Activated CD8-positive, alpha-beta memory T cell treated with anti-CD3 and anti-CD28 coated beads, Interleukin-2, amount 10 ng/mL, durations not matched to agents 7 days and 5 days (primary cell): Measurements from ENCODE around the gene GCLC. TPM values are rescaled to one million over a fixed set of nuclear protein-coding genes. Genes with fewer than 3 reads are reported as not detected.

ENCODE experiments used
- ATAC-seq: fragments of 150-1000 bp; cut with Tn5 transposase; one replicate; pipeline ENCODE4 v1.10.0; 2021; ENCODE audit warnings: moderate library complexity
- CTCF ChIA-PET: fragments of 350-600 bp; sonication (Branson Sonifier 250); formaldehyde crosslinking; loops from one replicate; lab custom pipeline; 2021; ENCODE audit warnings: antibody characterized with exemption; lab: Charles Lee
- DNase-seq: peaks from one replicate; pipeline ENCODE4 v3.0.0-alpha.2; 2020
- H3K27ac Mint-ChIP-seq: one replicate; pipeline ENCODE4 v1.8.0; 2021; ENCODE audit warnings: mild to moderate bottlenecking, mixed read lengths
- H3K27me3 Mint-ChIP-seq: one replicate; pipeline ENCODE4 v1.8.0; 2021; ENCODE audit warnings: mixed read lengths
- H3K36me3 Mint-ChIP-seq: one replicate; pipeline ENCODE4 v1.8.0; 2021; ENCODE audit warnings: mild to moderate bottlenecking, mixed read lengths
- H3K4me1 Mint-ChIP-seq: one replicate; pipeline ENCODE4 v1.8.0; 2021; ENCODE audit warnings: mixed read lengths
- H3K4me3 Mint-ChIP-seq: one replicate; pipeline ENCODE4 v1.8.0; 2021; ENCODE audit warnings: mild to moderate bottlenecking, moderate library complexity, mixed read lengths
- H3K9me3 Mint-ChIP-seq: one replicate; pipeline ENCODE4 v1.8.0; 2022; ENCODE audit warnings: low read depth, mixed read lengths
- total RNA-seq, 2 experiments: library from RNA; stranded (reverse); gene quantifications; one replicate each; pipeline ENCODE4 v1.2.3, GENCODE V29; 2021

Gene GCLC
- total RNA-seq, 2 experiments from 2014 or later = 33.7 to 36.3 TPM

DNA sequence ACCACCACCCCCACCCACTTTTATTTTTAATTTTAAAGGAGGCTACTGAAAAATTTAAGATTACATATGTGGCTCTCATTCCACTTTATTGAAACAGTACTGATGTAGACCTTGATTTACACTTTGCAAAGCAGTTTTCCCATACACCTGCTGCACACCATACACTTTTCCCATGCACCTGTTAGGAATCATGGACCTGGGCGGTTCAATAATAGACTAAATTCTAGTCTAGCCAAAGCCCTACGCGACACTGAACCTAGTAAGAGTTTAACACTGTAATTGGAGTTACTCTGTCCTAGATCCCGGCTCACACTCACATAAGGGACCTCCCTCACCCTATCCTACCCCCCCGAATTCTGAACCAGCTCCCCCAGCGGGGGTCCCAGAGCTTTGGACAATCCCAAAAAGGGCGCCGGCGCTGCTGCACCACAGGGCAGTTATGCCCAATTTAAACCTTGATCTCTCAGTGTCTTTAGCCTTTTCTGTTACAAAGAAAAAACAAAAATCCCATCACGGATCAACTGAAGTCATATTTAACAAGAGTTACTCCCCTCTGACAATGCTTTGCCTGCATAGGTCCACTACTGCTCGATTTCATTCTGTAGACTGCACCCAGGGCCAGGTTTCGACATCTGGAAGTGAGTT lies 2.4 kb upstream of the GCLC start:
- H3K4me1 Mint-ChIP-seq = peaks cover 46% of the 10 kb centered on the region
- peaks cover 3% of the 10 kb centered on the region for H3K9me3 Mint-ChIP-seq
- CTCF ChIA-PET = interaction anchor here (1.0 to 2.7 kb wide), 8 partner anchors 54 to 248 kb away, joined by 3 to 25 read pairs (median 6); partner anchors contain the start of gene LRRC1
- DNase-seq (no peak), ATAC-seq (no peak)
- peak overlapping the region; percentile 54 for H3K27ac Mint-ChIP-seq
- H3K27me3 Mint-ChIP-seq = peaks cover 13% of the 10 kb centered on the region
- peaks cover 9% of the 10 kb centered on the region for H3K36me3 Mint-ChIP-seq
- peak overlapping the region; percentile 77 for H3K4me3 Mint-ChIP-seq

DNA sequence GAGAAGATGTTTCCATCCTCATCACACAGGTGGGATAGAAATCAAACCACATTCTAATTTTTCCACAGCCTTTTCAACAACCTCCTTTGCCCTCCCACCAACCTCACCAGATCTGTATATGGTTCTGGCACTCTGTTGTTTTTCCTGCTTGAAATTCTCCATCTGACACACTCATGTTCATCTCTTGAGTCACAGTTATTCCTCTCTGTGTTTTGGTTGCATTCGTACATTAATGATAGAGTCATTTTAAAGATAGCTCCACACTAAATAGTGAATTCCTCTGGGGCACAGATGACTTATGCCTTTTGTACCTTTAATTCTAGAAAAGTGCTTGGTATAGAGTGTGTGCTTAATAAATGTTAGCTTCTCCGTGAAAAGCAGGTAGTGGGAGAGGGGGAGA lies 1.4 kb upstream of the GCLC start:
- no peak for ATAC-seq
- DNase-seq = no peak
- H3K4me1 Mint-ChIP-seq = peaks cover 54% of the 10 kb centered on the region
- CTCF ChIA-PET = interaction anchor here (0.9 kb wide), 1 partner anchor 105 kb away, joined by 4 read pairs; no protein-coding TSS in a partner anchor
- H3K9me3 Mint-ChIP-seq = peaks cover 3% of the 10 kb centered on the region
- H3K27me3 Mint-ChIP-seq = peaks cover 13% of the 10 kb centered on the region
- H3K4me3 Mint-ChIP-seq = no peak overlapping the region
- H3K36me3 Mint-ChIP-seq = peaks cover 9% of the 10 kb centered on the region
- H3K27ac Mint-ChIP-seq = no peak overlapping the region

DNA sequence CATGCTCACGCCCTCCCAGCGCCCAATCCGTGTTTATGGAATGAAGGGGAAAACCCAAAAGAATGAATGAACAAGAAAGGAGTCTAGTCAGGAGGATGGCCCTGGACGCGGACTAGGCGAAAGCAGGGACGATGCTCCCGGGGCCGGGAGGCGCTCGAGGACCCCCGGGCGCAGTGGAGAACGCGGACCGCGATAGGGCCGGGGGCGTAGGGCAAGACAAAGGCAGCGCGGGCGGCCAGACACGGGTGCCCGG lies 758 bp downstream of the GCLC start:
- Mint-ChIP-seq H3K9me3 (no peaks in the 10 kb centered on the region), H3K4me1 (peaks cover 56% of the 10 kb centered on the region), H3K27me3 (peaks cover 13% of the 10 kb centered on the region), H3K36me3 (peaks cover 18% of the 10 kb centered on the region), H3K4me3 (peak overlapping the region; percentile 96), H3K27ac (peak overlapping the region; percentile 94)
- DNase-seq (no peak), ATAC-seq (no peak)
- CTCF ChIA-PET = interaction anchor here (1.3 to 3.8 kb wide), 5 partner anchors 10 to 181 kb away, joined by 3 to 40 read pairs (median 11); no protein-coding TSS in a partner anchor

DNA sequence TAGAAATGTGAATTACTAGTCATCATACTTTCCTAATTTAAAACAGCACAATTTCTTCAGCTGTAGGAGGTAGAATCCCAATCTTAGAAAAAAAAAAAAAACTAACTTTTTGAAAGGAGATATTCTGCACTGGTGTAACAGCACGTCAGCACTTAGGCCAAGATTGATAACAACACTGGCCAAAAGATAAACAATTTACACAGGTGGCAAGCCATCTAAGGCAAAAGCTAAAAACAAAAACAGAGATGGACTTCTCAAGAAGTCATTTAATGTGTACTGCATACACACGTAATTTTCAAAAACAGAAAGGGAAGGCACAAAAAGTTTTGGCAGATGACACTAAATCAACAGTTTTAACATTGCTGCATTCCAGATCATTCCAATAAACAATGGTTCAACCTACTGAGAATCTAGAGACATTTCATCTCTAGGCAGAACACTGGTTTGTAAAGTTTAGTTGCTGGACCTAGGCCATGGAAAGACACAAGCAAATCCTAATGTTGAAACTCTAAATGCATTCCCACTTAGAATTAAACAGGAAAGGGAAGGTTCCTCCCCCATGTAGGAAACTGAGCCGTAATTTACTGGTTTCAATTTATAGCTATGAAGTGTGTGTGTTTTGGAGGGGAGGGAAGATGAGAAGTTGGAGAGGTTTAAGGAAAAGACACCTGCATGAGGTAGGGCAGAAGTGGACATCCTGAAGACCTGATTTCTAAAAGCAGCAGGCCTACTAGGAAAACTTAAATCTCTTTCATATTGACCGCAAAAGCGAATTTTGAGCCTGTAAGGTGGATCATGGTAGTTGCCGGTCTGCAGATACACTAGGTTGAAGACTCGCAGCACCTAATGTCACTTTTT lies 1.3 kb downstream of the GCLC start:
- CTCF ChIA-PET = interaction anchor here (1.2 to 3.8 kb wide), 6 partner anchors 9 to 185 kb away, joined by 3 to 40 read pairs (median 7); no protein-coding TSS in a partner anchor
- DNase-seq (no peak), ATAC-seq (no peak)
- H3K4me3 Mint-ChIP-seq = peak overlapping the region; percentile 96
- H3K27ac Mint-ChIP-seq = peak overlapping the region; percentile 94
- H3K4me1 Mint-ChIP-seq = peaks cover 55% of the 10 kb centered on the region
- peaks cover 13% of the 10 kb centered on the region for H3K27me3 Mint-ChIP-seq
- H3K9me3 Mint-ChIP-seq = no peaks in the 10 kb centered on the region
- H3K36me3 Mint-ChIP-seq = peaks cover 15% of the 10 kb centered on the region

DNA sequence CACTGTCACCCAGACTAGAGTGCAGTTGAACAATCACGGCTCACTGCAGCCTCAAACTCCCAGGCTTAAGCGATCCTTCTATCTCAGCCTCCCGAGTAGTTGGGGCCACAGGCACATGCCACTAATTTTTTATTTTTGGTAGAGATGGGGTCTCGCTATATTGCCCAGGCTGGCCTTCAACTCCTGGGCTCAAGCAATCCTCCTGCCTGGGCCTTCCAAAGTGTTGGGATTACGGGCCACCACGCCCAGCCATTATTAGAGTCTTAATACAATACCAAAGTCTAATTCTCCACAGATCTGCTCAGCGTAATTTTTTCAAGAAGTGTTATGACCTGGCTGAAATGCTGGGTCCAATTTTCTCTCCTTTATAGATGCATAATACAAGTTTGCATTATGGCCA lies 3.0 kb downstream of the GCLC start:
- H3K4me3 Mint-ChIP-seq = no peak overlapping the region
- CTCF ChIA-PET = interaction anchor here (3.8 kb wide), 1 partner anchor 108 kb away, joined by 40 read pairs; no protein-coding TSS in a partner anchor
- no peak for DNase-seq
- no peaks in the 10 kb centered on the region for H3K9me3 Mint-ChIP-seq
- peaks cover 13% of the 10 kb centered on the region for H3K27me3 Mint-ChIP-seq
- peaks cover 44% of the 10 kb centered on the region for H3K4me1 Mint-ChIP-seq
- no peak overlapping the region for H3K27ac Mint-ChIP-seq
- peaks cover 15% of the 10 kb centered on the region for H3K36me3 Mint-ChIP-seq
- ATAC-seq = no peak

DNA sequence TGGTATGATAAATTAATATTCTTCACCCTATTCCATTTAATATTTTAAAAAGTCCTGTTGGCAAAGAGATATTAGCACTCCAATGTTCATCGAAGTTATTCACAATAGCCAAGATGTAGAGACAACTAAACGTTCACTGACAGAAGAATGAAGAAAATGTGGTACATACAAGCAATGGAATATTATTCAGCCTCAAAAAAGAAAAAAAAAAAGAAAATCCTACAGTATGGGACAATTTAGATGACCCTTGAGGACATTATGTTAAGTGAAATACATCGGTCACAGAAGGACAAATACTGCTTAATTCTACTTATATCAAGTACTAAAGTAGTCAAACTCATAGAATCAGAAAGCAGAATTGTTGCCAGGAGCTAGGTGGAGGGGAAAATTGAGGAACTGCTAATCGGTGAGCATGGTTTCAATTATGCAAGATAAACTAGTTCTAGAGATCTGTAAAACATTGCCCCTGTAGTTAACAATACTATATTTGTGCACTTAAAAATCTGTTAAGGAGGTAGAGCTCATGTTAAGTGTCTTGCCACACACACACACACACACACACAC lies 4.7 kb downstream of the GCLC start:
- CTCF ChIA-PET = interaction anchor here (1.3 kb wide), 1 partner anchor 10 kb away, joined by 8 read pairs; no protein-coding TSS in a partner anchor
- ATAC-seq (no peak), DNase-seq (no peak)
- peaks cover 39% of the 10 kb centered on the region for H3K4me1 Mint-ChIP-seq
- no peaks in the 10 kb centered on the region for H3K9me3 Mint-ChIP-seq
- no peak overlapping the region for H3K4me3 Mint-ChIP-seq
- peaks cover 19% of the 10 kb centered on the region for H3K36me3 Mint-ChIP-seq
- no peak overlapping the region for H3K27ac Mint-ChIP-seq
- H3K27me3 Mint-ChIP-seq = peaks cover 3% of the 10 kb centered on the region

DNA sequence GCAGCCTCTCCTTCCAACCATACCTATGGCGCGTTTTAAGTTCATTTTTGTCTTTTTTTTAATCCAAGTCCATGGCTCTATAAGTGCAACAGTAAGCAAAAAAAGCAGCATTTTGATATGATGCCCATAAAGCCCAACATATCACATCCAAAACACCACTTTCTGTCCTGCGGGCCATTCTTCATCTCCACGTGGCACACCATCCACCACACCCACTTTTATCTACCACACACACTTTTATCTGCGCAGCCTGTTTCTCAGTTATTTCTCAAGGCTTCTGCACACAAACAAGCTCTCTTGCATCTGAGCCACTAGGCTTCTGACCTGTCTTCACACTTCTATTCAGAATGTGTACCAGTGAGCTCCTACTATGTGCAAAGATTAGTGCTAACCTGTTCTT lies 5.3 kb downstream of the GCLC start:
- CTCF ChIA-PET = interaction anchor here (1.3 kb wide), 1 partner anchor 9 kb away, joined by 8 read pairs; no protein-coding TSS in a partner anchor
- no peaks in the 10 kb centered on the region for H3K9me3 Mint-ChIP-seq
- H3K27me3 Mint-ChIP-seq = no peaks in the 10 kb centered on the region
- peaks cover 35% of the 10 kb centered on the region for H3K4me1 Mint-ChIP-seq
- DNase-seq (no peak), ATAC-seq (no peak)
- H3K27ac Mint-ChIP-seq = no peak overlapping the region
- peaks cover 15% of the 10 kb centered on the region for H3K36me3 Mint-ChIP-seq
- no peak overlapping the region for H3K4me3 Mint-ChIP-seq

DNA sequence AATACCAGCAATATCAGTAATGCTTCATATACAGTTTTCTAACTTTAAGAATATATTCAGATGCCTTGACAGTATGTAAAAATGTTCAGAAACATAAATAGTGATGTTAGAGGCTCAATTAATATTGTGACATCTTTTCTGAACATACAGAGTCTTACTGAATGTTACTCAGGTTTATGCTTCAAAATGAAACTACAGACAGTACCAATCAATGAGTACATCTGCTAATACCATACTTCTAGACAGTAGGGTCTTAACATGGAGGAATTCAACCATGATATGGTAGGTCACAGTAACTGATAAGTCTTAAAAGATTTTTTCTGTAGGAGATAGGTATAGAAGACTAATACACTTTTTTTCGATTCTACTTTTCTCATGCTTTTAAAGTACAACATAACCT lies 8.3 kb downstream of the GCLC start:
- Mint-ChIP-seq H3K4me3 (no peak overlapping the region), H3K36me3 (peaks cover 14% of the 10 kb centered on the region), H3K27me3 (no peaks in the 10 kb centered on the region), H3K9me3 (no peaks in the 10 kb centered on the region), H3K27ac (no peak overlapping the region), H3K4me1 (peaks cover 27% of the 10 kb centered on the region)
- DNase-seq = no peak
- no peak for ATAC-seq
- CTCF ChIA-PET = no interaction called here

DNA sequence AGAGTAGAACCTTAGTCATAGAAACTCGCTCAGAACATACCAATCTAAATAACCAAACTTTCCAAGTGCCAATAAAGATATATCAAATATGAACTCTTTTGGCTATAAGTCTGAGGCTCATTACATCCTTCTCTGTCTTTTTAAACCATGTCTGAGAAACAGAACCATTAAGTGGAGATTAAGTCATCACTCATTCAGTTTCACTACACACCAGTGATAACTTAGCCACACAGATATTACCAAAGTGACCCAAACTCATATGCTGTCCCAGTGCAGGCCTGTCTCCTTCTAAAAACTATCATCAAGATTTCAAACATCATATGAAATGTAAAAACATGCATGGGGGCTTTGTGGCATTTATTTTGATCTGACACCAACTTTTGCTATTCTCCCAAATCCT lies 12.0 kb downstream of the GCLC start:
- Mint-ChIP-seq H3K4me3 (no peak overlapping the region), H3K36me3 (peaks cover 4% of the 10 kb centered on the region), H3K27me3 (no peaks in the 10 kb centered on the region), H3K27ac (no peak overlapping the region), H3K9me3 (no peaks in the 10 kb centered on the region), H3K4me1 (peaks cover 40% of the 10 kb centered on the region)
- CTCF ChIA-PET = interaction anchor here (0.7 to 0.9 kb wide), 2 partner anchors 26 to 193 kb away, joined by 3 read pairs; no protein-coding TSS in a partner anchor
- ATAC-seq (no peak), DNase-seq (no peak)

DNA sequence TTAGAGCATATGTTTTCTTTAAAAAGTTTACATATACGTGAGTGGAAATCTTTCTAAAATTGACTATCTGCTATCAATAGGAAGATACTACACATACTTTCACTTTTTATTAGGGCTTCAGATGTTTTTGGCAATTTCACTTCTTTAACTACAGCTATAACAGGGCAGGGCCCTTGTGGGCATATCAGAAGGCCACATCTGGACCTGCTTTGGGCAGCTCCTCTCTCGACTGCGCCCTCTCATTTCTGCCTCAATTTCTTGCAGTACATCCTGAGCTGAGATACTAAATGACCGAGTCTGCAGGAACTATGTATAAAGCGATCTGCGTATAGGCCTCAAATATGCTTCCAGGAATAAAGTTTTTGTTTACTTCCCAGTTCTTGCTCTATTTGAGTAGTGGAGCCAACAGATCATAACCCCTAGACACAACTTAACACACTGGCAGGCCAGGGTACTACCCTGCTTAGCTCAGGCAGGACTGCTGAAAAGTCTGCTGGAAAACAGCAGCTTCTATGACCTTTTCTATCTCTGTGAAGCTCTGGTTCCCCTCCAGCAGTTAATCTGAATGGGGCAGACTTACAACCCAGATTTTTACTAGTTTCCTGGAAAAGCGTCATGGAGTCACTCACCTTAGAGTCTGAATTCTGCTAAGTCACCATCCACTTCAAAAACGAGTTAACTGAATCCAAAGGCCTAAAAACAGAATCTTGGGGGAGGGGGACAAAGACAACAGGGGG lies 12.7 kb downstream of the GCLC start:
- CTCF ChIA-PET = interaction anchor here (0.7 to 3.1 kb wide), 4 partner anchors 8 to 194 kb away, joined by 3 to 8 read pairs (median 3); no protein-coding TSS in a partner anchor

DNA sequence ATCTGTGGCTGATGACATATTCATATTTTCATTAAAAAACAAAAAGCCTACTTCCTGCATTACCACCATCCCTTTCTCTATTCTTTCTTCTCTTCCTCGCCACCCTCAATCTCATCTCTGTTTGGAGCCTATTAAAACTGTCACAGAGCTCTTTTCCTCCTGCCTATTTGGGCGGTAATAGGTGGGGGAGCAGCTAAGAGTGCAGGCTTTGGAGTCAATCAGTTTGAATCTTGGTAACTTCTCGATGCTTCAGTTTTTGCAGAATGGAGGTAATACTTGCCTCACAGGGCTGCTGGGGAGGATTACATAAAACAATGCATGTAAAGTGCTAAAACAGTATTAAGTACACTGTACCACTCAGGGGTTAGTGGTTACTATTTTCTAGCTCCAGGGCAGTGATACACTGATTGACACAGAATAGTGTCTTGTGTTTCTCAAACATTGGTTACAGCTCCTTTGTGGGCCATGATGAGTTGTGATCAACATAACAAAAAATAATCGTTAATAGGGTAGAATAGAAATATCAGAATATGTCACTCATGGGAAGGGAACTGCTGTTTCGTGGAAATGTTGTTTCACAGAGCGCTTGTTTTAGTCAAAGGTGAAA lies 14.0 kb downstream of the GCLC start:
- no peaks in the 10 kb centered on the region for H3K9me3 Mint-ChIP-seq
- H3K36me3 Mint-ChIP-seq = peaks cover 4% of the 10 kb centered on the region
- CTCF ChIA-PET = interaction anchor here (0.9 to 3.1 kb wide), 3 partner anchors 8 to 197 kb away, joined by 3 to 8 read pairs (median 4); no protein-coding TSS in a partner anchor
- DNase-seq (no peak), ATAC-seq (no peak)
- H3K4me3 Mint-ChIP-seq = no peak overlapping the region
- H3K27ac Mint-ChIP-seq = no peak overlapping the region
- H3K4me1 Mint-ChIP-seq = peaks cover 32% of the 10 kb centered on the region
- H3K27me3 Mint-ChIP-seq = no peaks in the 10 kb centered on the region

More for the DNA sequence above, 12.7 kb downstream of the GCLC start:
- H3K4me1 Mint-ChIP-seq = peaks cover 40% of the 10 kb centered on the region
- no peaks in the 10 kb centered on the region for H3K9me3 Mint-ChIP-seq
- H3K27me3 Mint-ChIP-seq = no peaks in the 10 kb centered on the region
- DNase-seq (no peak), ATAC-seq (no peak)
- no peak overlapping the region for H3K4me3 Mint-ChIP-seq
- peaks cover 4% of the 10 kb centered on the region for H3K36me3 Mint-ChIP-seq
- H3K27ac Mint-ChIP-seq = no peak overlapping the region

DNA sequence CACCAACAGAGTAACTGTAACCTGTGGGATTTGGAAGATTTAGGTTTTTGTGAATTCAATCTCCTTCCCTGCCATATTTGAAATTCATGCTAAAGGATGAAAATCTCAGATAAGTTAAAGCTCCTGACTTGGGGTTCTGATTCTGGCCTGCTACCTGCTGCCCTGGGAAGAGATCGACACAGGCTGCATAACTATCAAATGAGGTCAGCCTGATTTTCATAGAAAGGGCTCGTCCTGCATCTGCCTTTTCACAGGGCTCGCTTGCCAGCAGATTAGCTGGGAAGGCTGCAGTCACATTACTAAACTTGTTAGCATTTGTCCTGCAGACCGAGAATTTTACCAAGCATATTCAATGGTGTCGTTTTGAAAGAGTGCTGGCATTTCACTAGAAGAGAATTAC lies 14.6 kb downstream of the GCLC start:
- Mint-ChIP-seq H3K4me1 (peaks cover 30% of the 10 kb centered on the region), H3K9me3 (no peaks in the 10 kb centered on the region), H3K27me3 (no peaks in the 10 kb centered on the region), H3K4me3 (no peak overlapping the region), H3K36me3 (no peaks in the 10 kb centered on the region), H3K27ac (no peak overlapping the region)
- CTCF ChIA-PET = interaction anchor here (0.9 to 3.1 kb wide), 3 partner anchors 8 to 198 kb away, joined by 3 to 8 read pairs (median 4); no protein-coding TSS in a partner anchor
- no peak for DNase-seq
- ATAC-seq = no peak
